Measurements from ENCODE around the gene AMT. TPM values are rescaled to one million over a fixed set of nuclear protein-coding genes. Genes with fewer than 3 reads are reported as not detected.

AMT gene
- total and polyA plus RNA-seq, 2 of the 13 experiments (the other 11 are each of a cell fraction or from before 2014, with no cell fraction given), result 35.3 to 59.0 TPM

GRCh38 chr3:49421890-49422378 lies 339 bp downstream of the AMT start (continued):
- TF ChIP-seq ZNF800 (CRISPR knock-in tag; IDR thresholded peaks at IDR 0.05), result no peak
- TF ChIP-seq LBX2 (CRISPR knock-in tag; IDR thresholded peaks at IDR 0.05; ENCODE audit: borderline replicate concordance), result 0 out of 2 replicates have a peak, but pooled peaks have one; percentile 25
- no peak for TF ChIP-seq GATAD2A (CRISPR knock-in tag; IDR thresholded peaks at IDR 0.05)
- TF ChIP-seq GMEB1 (CRISPR knock-in tag; IDR thresholded peaks at IDR 0.05; ENCODE audit: borderline replicate concordance), result no peak
- no peak; the same call in 1 of the 2 replicates for TF ChIP-seq ZSCAN31 (CRISPR knock-in tag; IDR thresholded peaks at IDR 0.05; ENCODE audit: low read depth)
- no peak for TF ChIP-seq CENPT (CRISPR knock-in tag; IDR thresholded peaks at IDR 0.05; ENCODE audit: low read depth)
- no peak for TF ChIP-seq SP140L (CRISPR knock-in tag; IDR thresholded peaks at IDR 0.05; ENCODE audit: borderline replicate concordance)
- 0 out of 2 replicates have a peak, but pooled peaks have one; percentile 10 for TF ChIP-seq POGZ (CRISPR knock-in tag; IDR thresholded peaks at IDR 0.05)
- no peak; the same call in 1 of the 2 replicates for TF ChIP-seq ZNF782 (CRISPR knock-in tag; IDR thresholded peaks at IDR 0.05; ENCODE audit: borderline replicate concordance)
- no peak for TF ChIP-seq BRCA1 (CRISPR knock-in tag; IDR thresholded peaks at IDR 0.05)
- no peak for TF ChIP-seq RFX5 (IDR thresholded peaks at IDR 0.05; ENCODE audit: low read depth, low read length)
- TF ChIP-seq BORCS8-MEF2B (CRISPR knock-in tag; IDR thresholded peaks at IDR 0.05), result peak; percentile 61; the same call in 1 of the 2 replicates
- no peak for TF ChIP-seq ZNF281 (CRISPR knock-in tag; IDR thresholded peaks at IDR 0.05; ENCODE audit: borderline replicate concordance)
- TF ChIP-seq ZNF607 (CRISPR knock-in tag; IDR thresholded peaks at IDR 0.05; ENCODE audit: borderline replicate concordance), result 0 out of 2 replicates have a peak, but pooled peaks have one; percentile 8
- TF ChIP-seq EED (CRISPR knock-in tag; IDR thresholded peaks at IDR 0.05), result no peak
- no peak for TF ChIP-seq HOMEZ (CRISPR knock-in tag; IDR thresholded peaks at IDR 0.05; ENCODE audit: low read depth)
- TF ChIP-seq ZNF816 (CRISPR knock-in tag; IDR thresholded peaks at IDR 0.05; ENCODE audit: borderline replicate concordance), result no peak
- no peak for TF ChIP-seq PLRG1 (conservative IDR thresholded peaks at IDR 0.05)
- no peak for TF ChIP-seq SOX13 (IDR thresholded peaks at IDR 0.05)
- no peak for TF ChIP-seq SOX13 (CRISPR knock-in tag; conservative IDR thresholded peaks at IDR 0.05 in 1 of 2, IDR thresholded peaks at IDR 0.05 in 1 of 2)
- no peak for TF ChIP-seq DRAP1 (CRISPR knock-in tag; IDR thresholded peaks at IDR 0.05)
- no peak for TF ChIP-seq SRSF4 (IDR thresholded peaks at IDR 0.05; ENCODE audit: low read depth, low read length, poor library complexity, severe bottlenecking)

Measured in HepG2 (cell line).